Measurements from ENCODE around the gene GTF2F1.
"Not testable (repeated sequence)": the region's sequence is repeated elsewhere in the genome, so short reads cannot be mapped to it uniquely, and the experiment has no call there.

GTF2F1 gene

GRCh38 chr19:6393074-6393982 is at the start of gene GTF2F1:
Gene GTF2F1 (minus strand): TSS chr19:6393164. CDS start chr19:6392995, 169 bp downstream.
- peak; percentile 81 to 86 (median 83) for DNase-seq (ENCODE audit: low read depth in 3 of 3, low spot score in 1 of 3)

GRCh38 chr19:6442087-6442688 is 49.2 kb upstream of the GTF2F1 start:
- no peak for DNase-seq (ENCODE audit: low read depth in 3 of 3, low spot score in 1 of 3)

- no peak for DNase-seq (ENCODE audit: low read depth in 3 of 3, low spot score in 1 of 3)
Observed at GRCh38 chr19:6440905-6441304, 47.9 kb upstream of the GTF2F1 start.

GRCh38 chr19:6439743-6440142 is 46.8 kb upstream of the GTF2F1 start:
- DNase-seq (ENCODE audit: low read depth in 3 of 3, low spot score in 1 of 3) = no peak

- no peak for DNase-seq (ENCODE audit: low read depth in 3 of 3, low spot score in 1 of 3)
Observed at GRCh38 chr19:6433663-6434062, 40.7 kb upstream of the GTF2F1 start, which contains the start of gene SLC25A41. Gene SLC25A41 (minus strand): TSS chr19:6433763. CDS start chr19:6433693, 70 bp downstream.

- no peak for DNase-seq (ENCODE audit: low read depth in 3 of 3, low spot score in 1 of 3)
Observed at GRCh38 chr19:6433165-6433564, 40.2 kb upstream of the GTF2F1 start.

GRCh38 chr19:6431891-6432290 is 38.9 kb upstream of the GTF2F1 start:
- DNase-seq (ENCODE audit: low read depth in 3 of 3, low spot score in 1 of 3) = no peak

- no peak for DNase-seq (ENCODE audit: low read depth in 3 of 3, low spot score in 1 of 3)
Observed at GRCh38 chr19:6429419-6430221, 36.7 kb upstream of the GTF2F1 start.

GRCh38 chr19:6428692-6429418 is 35.9 kb upstream of the GTF2F1 start:
- DNase-seq (ENCODE audit: low read depth in 3 of 3, low spot score in 1 of 3) = not testable (repeated sequence)

- no peak for DNase-seq (ENCODE audit: low read depth in 3 of 3, low spot score in 1 of 3)
Observed at GRCh38 chr19:6427131-6427530, 34.2 kb upstream of the GTF2F1 start.

GRCh38 chr19:6425732-6426620 is 33.0 kb upstream of the GTF2F1 start:
- DNase-seq (ENCODE audit: low read depth in 3 of 3, low spot score in 1 of 3) = no peak

- DNase-seq (ENCODE audit: low read depth in 3 of 3, low spot score in 1 of 3) = peak; percentile 90 to 99 (median 98)
Observed at GRCh38 chr19:6424939-6425731, 32.2 kb upstream of the GTF2F1 start.

- DNase-seq (ENCODE audit: low read depth in 3 of 3, low spot score in 1 of 3) = peak in 1 of 3 donors; percentile 40
Observed at GRCh38 chr19:6424195-6424938, 31.4 kb upstream of the GTF2F1 start, which contains the start of gene KHSRP. Gene KHSRP (minus strand): TSS chr19:6424811. CDS start chr19:6424701, 110 bp downstream.

- peak in 1 of 3 donors; percentile 32 for DNase-seq (ENCODE audit: low read depth in 3 of 3, low spot score in 1 of 3)
Observed at GRCh38 chr19:6423499-6424194, 30.7 kb upstream of the GTF2F1 start.

- no peak for DNase-seq (ENCODE audit: low read depth in 3 of 3, low spot score in 1 of 3)
Observed at GRCh38 chr19:6421075-6422014, 28.4 kb upstream of the GTF2F1 start.

- no peak for DNase-seq (ENCODE audit: low read depth in 3 of 3, low spot score in 1 of 3)
Observed at GRCh38 chr19:6418562-6418932, 25.6 kb upstream of the GTF2F1 start.
